Measurements from ENCODE around the gene EPHB1.

DNA sequence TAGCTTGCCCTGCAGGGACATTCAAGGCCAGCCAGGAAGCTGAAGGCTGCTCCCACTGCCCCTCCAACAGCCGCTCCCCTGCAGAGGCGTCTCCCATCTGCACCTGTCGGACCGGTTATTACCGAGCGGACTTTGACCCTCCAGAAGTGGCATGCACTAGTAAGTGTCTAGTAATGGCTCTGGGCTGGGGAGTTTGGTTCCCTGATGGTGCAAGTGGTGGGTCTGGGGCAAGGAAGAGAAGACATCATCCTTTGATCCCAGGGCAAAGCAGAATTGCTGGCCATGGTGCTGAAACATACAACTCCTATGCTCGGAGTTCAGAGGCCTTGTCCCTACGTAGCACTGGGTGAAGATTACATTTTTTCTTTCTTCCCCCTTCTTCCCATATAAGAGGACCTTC, 311.4 kb downstream of the EPHB1 start:
- TF ChIP-seq CTCF (IDR thresholded peaks at IDR 0.05) = no peak
- TF ChIP-seq, protein P1, sequence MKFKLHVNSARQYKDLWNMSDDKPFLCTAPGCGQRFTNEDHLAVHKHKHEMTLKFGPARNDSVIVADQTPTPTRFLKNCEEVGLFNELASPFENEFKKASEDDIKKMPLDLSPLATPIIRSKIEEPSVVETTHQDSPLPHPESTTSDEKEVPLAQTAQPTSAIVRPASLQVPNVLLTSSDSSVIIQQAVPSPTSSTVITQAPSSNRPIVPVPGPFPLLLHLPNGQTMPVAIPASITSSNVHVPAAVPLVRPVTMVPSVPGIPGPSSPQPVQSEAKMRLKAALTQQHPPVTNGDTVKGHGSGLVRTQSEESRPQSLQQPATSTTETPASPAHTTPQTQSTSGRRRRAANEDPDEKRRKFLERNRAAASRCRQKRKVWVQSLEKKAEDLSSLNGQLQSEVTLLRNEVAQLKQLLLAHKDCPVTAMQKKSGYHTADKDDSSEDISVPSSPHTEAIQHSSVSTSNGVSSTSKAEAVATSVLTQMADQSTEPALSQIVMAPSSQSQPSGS (CRISPR knock-in tag; IDR thresholded peaks at IDR 0.05; ENCODE audit: borderline replicate concordance, low read depth) = no peak
- TF ChIP-seq, protein P2, sequence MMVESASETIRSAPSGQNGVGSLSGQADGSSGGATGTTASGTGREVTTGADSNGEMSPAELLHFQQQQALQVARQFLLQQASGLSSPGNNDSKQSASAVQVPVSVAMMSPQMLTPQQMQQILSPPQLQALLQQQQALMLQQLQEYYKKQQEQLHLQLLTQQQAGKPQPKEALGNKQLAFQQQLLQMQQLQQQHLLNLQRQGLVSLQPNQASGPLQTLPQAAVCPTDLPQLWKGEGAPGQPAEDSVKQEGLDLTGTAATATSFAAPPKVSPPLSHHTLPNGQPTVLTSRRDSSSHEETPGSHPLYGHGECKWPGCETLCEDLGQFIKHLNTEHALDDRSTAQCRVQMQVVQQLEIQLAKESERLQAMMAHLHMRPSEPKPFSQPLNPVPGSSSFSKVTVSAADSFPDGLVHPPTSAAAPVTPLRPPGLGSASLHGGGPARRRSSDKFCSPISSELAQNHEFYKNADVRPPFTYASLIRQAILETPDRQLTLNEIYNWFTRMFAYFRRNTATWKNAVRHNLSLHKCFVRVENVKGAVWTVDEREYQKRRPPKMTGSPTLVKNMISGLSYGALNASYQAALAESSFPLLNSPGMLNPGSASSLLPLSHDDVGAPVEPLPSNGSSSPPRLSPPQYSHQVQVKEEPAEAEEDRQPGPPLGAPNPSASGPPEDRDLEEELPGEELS (CRISPR knock-in tag; IDR thresholded peaks at IDR 0.05) = peak; percentile 82
- no peak for TF ChIP-seq SP1 (CRISPR knock-in tag; conservative IDR thresholded peaks at IDR 0.05)
- TF ChIP-seq ZNF263 (CRISPR knock-in tag; IDR thresholded peaks at IDR 0.05; ENCODE audit: low read depth) = no peak
- no peak for TF ChIP-seq JUN (CRISPR knock-in tag; IDR thresholded peaks at IDR 0.05)
